SK-N-SH (cell line): ENCODE measurements around the gene UBE2I. TPM values are rescaled to one million over a fixed set of nuclear protein-coding genes. Genes with fewer than 3 reads are reported as not detected.

Source experiments
- CTCF ChIA-PET: fragments of 300-600, 350-600 bp; formaldehyde crosslinking; extraction: SDS; loops from one replicate; lab custom pipeline; 2021; lab: Yijun Ruan, JAX
- POLR2A ChIA-PET: fragments of 350-600 bp; sonication (Branson Sonifier 250); formaldehyde crosslinking; extraction: SDS; loops from one replicate; lab custom pipeline; 2020; ENCODE audit warnings: antibody characterized with exemption, inconsistent platforms; lab: Yijun Ruan, JAX
- DNase-seq: peaks from one replicate; pipeline ENCODE4 v3.0.0; 2012
- H2AFZ ChIP-seq: fragments of 200-600 bp; sonication (generic); 2 replicates; pipeline ENCODE4 v1.8.1; 2016; ENCODE audit warnings: antibody characterized with exemption, mild to moderate bottlenecking, low read depth
- H3F3A ChIP-seq: fragments of 200-600 bp; sonication (generic); replicated peaks from 2 replicates; pipeline ENCODE3; 2016; ENCODE audit warnings: antibody characterized with exemption, mild to moderate bottlenecking; ENCODE audit not compliant: insufficient read depth
- H3K27ac ChIP-seq, 2 experiments: fragments of 200-500 bp in 1 of 2; fragments of 200-600 bp in 1 of 2; sonication (Bioruptor generic) in 1 of 2; sonication (generic), shearing (Covaris generic) in 1 of 2; 2 replicates each; pipeline versions ENCODE4 v1.5.1 to v1.6.1; 2014 to 2016; ENCODE audit warnings: low read depth in 2 of 2, inconsistent platforms in 1 of 2, low read length in 1 of 2, mild to moderate bottlenecking in 1 of 2, mixed read lengths in 1 of 2
- H3K27me3 ChIP-seq: fragments of 200-600 bp; sonication (generic), shearing (Covaris generic); 2 replicates; pipeline ENCODE4 v1.6.1; 2016; ENCODE audit warnings: mixed run types; ENCODE audit not compliant: insufficient read depth
- H3K36me3 ChIP-seq, 2 experiments: fragments of 200-500 bp in 1 of 2; fragments of 200-600 bp in 1 of 2; sonication (Bioruptor generic) in 1 of 2; sonication (generic) in 1 of 2; replicated peaks in 1 of 2; 2 replicates each; pipeline versions ENCODE3 to v1.5.1; 2014 to 2016; ENCODE audit warnings: low read length in 1 of 2, mild to moderate bottlenecking in 1 of 2; ENCODE audit not compliant: insufficient read depth in 2 of 2, control insufficient read depth in 1 of 2
- H3K4me1 ChIP-seq, 2 experiments: fragments of 200-500 bp in 1 of 2; fragments of 200-600 bp in 1 of 2; sonication (Bioruptor generic) in 1 of 2; sonication (generic), shearing (Covaris generic) in 1 of 2; 2 replicates each; pipeline versions ENCODE4 v1.5.1 to v1.6.1; 2014 to 2016; ENCODE audit warnings: low read depth in 1 of 2, low read length in 1 of 2, mixed run types in 1 of 2; ENCODE audit not compliant: insufficient read depth in 2 of 2, control insufficient read depth in 1 of 2
- H3K4me2 ChIP-seq: fragments of 200-600 bp; sonication (generic), shearing (Covaris generic); 2 replicates; pipeline ENCODE4 v1.6.1; 2017; ENCODE audit warnings: mixed run types
- H3K4me3 ChIP-seq, 2 experiments: fragments of 200-500 bp in 1 of 2; fragments of 200-600 bp in 1 of 2; sonication (Bioruptor generic) in 1 of 2; sonication (generic), shearing (Covaris generic) in 1 of 2; 2 replicates each; pipeline versions ENCODE4 v1.5.1 to v1.8.1; 2014 to 2016; ENCODE audit warnings: low read depth in 2 of 2, inconsistent platforms in 1 of 2, low read length in 1 of 2, mild to moderate bottlenecking in 1 of 2, mixed read lengths in 1 of 2, moderate library complexity in 1 of 2
- H3K79me2 ChIP-seq: fragments of 200-600 bp; sonication (generic); 2 replicates; pipeline ENCODE4 v1.8.1; 2017; ENCODE audit warnings: mild to moderate bottlenecking; ENCODE audit not compliant: insufficient read depth
- H3K9ac ChIP-seq: fragments of 200-600 bp; sonication (generic); 2 replicates; pipeline ENCODE4 v1.6.1; 2017; ENCODE audit warnings: mixed run types
- H3K9me2 ChIP-seq: fragments of 200-600 bp; sonication (generic); 2 replicates; pipeline ENCODE4 v1.6.1; 2017; ENCODE audit warnings: mixed run types
- H3K9me3 ChIP-seq: fragments of 200-600 bp; sonication (generic); 2 replicates; pipeline ENCODE4 v1.6.1; 2017; ENCODE audit warnings: mixed run types, mild to moderate bottlenecking, moderate library complexity
- H4K20me1 ChIP-seq: fragments of 200-600 bp; sonication (generic); 2 replicates; pipeline ENCODE4 v1.6.1; 2017; ENCODE audit warnings: mild to moderate bottlenecking, mixed run types; ENCODE audit not compliant: insufficient read depth
- CHD2 ChIP-seq: fragments of 150-350 bp; IDR thresholded peaks from 2 replicates; pipeline ENCODE4 v1.6.1; 2018; ENCODE audit warnings: low read length; ENCODE audit not compliant: partially characterized antibody
- EP300 ChIP-seq, 2 experiments: IDR thresholded peaks; 2 replicates each; pipeline versions ENCODE4 v1.4.0 to v1.6.1; 2012; ENCODE audit warnings: borderline replicate concordance in 1 of 2, low read depth in 1 of 2, low read length in 1 of 2
- FOXJ3 ChIP-seq: sonication (generic); formaldehyde crosslinking; IDR thresholded peaks from 2 replicates; pipeline ENCODE4 v1.5.1; 2020; ENCODE audit warnings: mild to moderate bottlenecking, missing genetic modification reagents
- FOXM1 ChIP-seq: IDR thresholded peaks from 2 replicates; pipeline ENCODE4 v1.4.0; 2012; ENCODE audit warnings: low read depth, mild to moderate bottlenecking
- GABPA ChIP-seq: IDR thresholded peaks from 2 replicates; pipeline ENCODE4 v1.4.0; 2012; ENCODE audit warnings: low read depth, mild to moderate bottlenecking
- JUND ChIP-seq: IDR thresholded peaks from 2 replicates; pipeline ENCODE4 v1.4.0; 2012
- MEF2A ChIP-seq: IDR thresholded peaks from 2 replicates; pipeline ENCODE4 v1.4.0; 2012; ENCODE audit warnings: low read depth, borderline replicate concordance
- MXI1 ChIP-seq: IDR thresholded peaks from 2 replicates; pipeline ENCODE4 v1.6.1; 2012; ENCODE audit warnings: mild to moderate bottlenecking, low read depth, low read length, improper control_type of control experiment
- POLR2AphosphoS5 ChIP-seq: IDR thresholded peaks from 2 replicates; pipeline ENCODE4 v1.6.1; 2012; ENCODE audit warnings: low read depth, low read length
- TAF1 ChIP-seq: IDR thresholded peaks from 2 replicates; pipeline ENCODE4 v1.6.1; 2012; ENCODE audit warnings: low read depth, mild to moderate bottlenecking, low read length, moderate library complexity, borderline replicate concordance
- TCF12 ChIP-seq: IDR thresholded peaks from 2 replicates; pipeline ENCODE4 v1.4.0; 2012
- YY1 ChIP-seq: IDR thresholded peaks from 2 replicates; pipeline ENCODE4 v1.4.0; 2012; ENCODE audit warnings: low read depth, mild to moderate bottlenecking
- WGBS: methylation state at CpG from one replicate; pipeline ENCODE4 v1.1.6; 2017; ENCODE audit warnings: low lambda C conversion rate; 5-methylcytosine and 5-hydroxymethylcytosine counted together
- polyA plus RNA-seq, 3 experiments: library from polyadenylated mRNA; depleted of rRNA; stranded (reverse); fragments of >200 nt; gene quantifications; 2 replicates each; pipeline ENCODE4 v1.2.3, GENCODE V29; 2012
- TF ChIP-seq, protein P1 (sequence below): fragments of 150-350 bp; IDR thresholded peaks from 2 replicates; pipeline ENCODE4 v1.6.1; 2016; ENCODE audit warnings: mild to moderate bottlenecking, low read depth, low read length
- TF ChIP-seq, protein P2 (sequence below): IDR thresholded peaks from 2 replicates; pipeline ENCODE4 v1.4.0; 2012; ENCODE audit warnings: low read depth, borderline replicate concordance
- TF ChIP-seq, protein P3 (sequence below): IDR thresholded peaks from 2 replicates; pipeline ENCODE4 v1.4.0; 2012; ENCODE audit warnings: low read depth, borderline replicate concordance
- TF ChIP-seq, protein P4 (sequence below): IDR thresholded peaks from 2 replicates; pipeline ENCODE4; 2012

The UBE2I gene
- polyA plus RNA-seq, 1 of the 3 experiments (the other 2 are of a cell fraction) = 107 TPM

DNA sequence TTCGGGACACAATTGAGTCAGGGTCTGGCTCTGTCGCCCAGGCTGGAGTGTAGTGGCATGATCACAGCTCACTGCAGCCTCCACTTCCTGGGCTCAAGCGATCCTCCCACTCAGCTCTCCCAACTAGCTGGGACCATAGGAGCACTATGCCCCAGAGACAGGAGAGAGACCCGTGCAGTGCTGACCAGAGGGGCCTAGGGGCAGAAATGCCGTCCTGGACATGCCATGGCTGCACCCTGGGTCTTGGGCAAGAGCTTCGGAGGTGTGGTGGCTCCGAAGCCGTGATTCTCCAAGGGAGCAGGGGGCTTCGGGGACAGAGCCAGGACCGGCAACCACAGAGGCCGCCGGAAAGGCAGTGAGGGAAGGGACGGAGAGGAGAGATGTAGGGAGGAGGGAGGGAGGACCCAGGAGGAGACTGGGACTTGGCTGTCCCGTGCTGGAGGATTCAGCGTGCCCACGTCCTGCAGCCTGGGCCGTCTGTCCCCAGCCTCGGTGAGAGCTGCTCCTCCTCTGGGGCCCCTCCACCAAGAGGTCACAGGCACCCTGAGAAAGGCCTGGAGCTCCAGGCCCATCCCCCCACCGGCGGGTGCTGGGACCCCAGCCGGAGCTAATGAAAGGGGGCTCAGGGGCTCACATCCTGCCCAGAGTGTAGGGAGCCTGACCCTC, 31.7 kb upstream of the UBE2I start (continued):
- TF ChIP-seq, protein P1, sequence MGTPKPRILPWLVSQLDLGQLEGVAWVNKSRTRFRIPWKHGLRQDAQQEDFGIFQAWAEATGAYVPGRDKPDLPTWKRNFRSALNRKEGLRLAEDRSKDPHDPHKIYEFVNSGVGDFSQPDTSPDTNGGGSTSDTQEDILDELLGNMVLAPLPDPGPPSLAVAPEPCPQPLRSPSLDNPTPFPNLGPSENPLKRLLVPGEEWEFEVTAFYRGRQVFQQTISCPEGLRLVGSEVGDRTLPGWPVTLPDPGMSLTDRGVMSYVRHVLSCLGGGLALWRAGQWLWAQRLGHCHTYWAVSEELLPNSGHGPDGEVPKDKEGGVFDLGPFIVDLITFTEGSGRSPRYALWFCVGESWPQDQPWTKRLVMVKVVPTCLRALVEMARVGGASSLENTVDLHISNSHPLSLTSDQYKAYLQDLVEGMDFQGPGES = no peak

DNA sequence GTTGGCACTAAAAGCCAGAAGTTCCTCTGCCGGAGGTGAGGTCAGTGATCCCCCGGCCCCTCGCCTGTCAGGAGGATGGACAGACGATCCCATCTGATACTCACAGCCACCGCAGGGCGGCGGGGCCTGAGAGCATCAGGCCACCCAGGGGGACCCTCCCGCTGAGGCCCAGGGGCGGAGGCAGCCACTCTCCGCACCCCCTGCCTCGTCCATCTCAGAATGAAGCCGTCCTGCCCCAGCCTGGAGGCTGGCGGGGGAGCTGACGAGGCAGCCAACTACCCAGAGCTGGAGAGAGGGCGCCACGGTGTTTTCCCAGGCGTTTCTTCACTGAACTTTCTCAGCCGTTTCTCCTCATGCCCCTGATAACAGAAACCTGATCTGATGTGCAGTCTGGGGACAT, 31.0 kb upstream of the UBE2I start:
- Histone ChIP-seq H3K9ac (no peak overlapping the region), H3K27ac (no peak overlapping the region), H3K4me1 (no peaks in the 10 kb centered on the region; a peak in 1 of 4 replicates), H3K9me2 (no peaks in the 10 kb centered on the region), H3K27me3 (peaks cover 89% of the 10 kb centered on the region), H3K79me2 (no peaks in the 10 kb centered on the region), H2AFZ (no peak overlapping the region), H3K36me3 (no peaks in the 10 kb centered on the region), H3F3A (no peaks in the 10 kb centered on the region), H3K4me3 (no peak overlapping the region), H3K4me2 (no peak overlapping the region), H4K20me1 (no peaks in the 10 kb centered on the region), H3K9me3 (no peaks in the 10 kb centered on the region)
- CTCF ChIA-PET = interaction anchor here (0.6 to 2.0 kb wide), 2 partner anchors 8 to 86 kb away, joined by 3 to 5 read pairs; no protein-coding TSS in a partner anchor
- DNase-seq = no peak
- TF ChIP-seq EP300 (IDR thresholded peaks at IDR 0.05; ENCODE audit: borderline replicate concordance in 1 of 2, low read depth in 1 of 2, low read length in 1 of 2) = no peak
- TF ChIP-seq TCF12 = no peak
- TF ChIP-seq, protein P2, sequence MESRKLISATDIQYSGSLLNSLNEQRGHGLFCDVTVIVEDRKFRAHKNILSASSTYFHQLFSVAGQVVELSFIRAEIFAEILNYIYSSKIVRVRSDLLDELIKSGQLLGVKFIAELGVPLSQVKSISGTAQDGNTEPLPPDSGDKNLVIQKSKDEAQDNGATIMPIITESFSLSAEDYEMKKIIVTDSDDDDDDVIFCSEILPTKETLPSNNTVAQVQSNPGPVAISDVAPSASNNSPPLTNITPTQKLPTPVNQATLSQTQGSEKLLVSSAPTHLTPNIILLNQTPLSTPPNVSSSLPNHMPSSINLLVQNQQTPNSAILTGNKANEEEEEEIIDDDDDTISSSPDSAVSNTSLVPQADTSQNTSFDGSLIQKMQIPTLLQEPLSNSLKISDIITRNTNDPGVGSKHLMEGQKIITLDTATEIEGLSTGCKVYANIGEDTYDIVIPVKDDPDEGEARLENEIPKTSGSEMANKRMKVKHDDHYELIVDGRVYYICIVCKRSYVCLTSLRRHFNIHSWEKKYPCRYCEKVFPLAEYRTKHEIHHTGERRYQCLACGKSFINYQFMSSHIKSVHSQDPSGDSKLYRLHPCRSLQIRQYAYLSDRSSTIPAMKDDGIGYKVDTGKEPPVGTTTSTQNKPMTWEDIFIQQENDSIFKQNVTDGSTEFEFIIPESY = no peak
- no peak for TF ChIP-seq FOXM1
- no peak for TF ChIP-seq JUND
- no peak for TF ChIP-seq MXI1
- TF ChIP-seq CHD2 = no peak
- 9% methylated on average over 9 of the region's 18 CpGs for WGBS
- POLR2A ChIA-PET = no interaction called here

DNA sequence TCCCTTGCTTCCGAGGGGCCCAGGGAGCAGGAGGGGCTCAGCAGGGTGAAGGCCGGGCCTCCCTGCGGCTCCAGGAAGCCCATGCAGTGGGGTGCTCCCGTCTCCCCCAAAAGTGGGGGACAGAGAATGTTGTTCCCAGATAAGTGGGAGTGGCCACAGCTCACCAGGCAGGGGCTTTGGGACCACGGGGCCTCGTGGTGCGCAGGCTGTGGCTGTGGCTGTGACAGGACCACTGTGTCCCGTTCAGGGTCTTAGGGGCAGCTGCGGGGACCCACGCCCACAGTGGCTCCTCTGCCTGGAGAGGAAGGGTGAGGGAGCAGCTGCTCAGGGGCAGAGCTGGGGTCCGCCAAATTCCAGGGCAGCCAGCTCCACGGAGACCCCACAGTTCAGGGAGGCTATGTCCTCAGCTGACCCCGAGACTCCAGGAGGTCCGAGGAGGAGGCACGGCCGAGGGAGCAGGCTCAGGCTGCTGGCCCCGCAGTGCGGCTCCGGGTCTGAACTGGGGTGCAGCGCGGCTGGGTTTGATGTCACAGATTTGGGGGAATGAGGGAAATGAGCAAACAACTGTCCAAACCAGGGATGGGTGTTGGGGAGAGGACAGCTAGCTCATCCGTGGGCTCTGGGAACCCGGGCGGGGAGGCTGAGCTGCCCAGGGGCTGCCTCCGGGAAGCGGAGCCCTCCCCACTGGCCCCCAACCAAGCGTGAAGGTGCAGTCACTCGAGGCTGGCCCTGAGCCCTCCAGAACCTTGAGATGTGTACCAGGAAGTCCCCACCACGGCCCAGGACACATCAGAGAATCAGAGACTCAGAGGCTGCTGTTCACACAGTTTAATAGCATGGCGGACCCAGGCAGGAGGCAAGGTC, 30.1 kb upstream of the UBE2I start:
- Histone ChIP-seq H3K4me2 (no peak overlapping the region), H3K9ac (no peak overlapping the region), H3K27ac (no peak overlapping the region), H3K4me1 (no peaks in the 10 kb centered on the region; a peak in 1 of 4 replicates), H3K36me3 (no peaks in the 10 kb centered on the region), H2AFZ (no peak overlapping the region), H3K4me3 (no peak overlapping the region), H3K9me2 (no peaks in the 10 kb centered on the region), H4K20me1 (no peaks in the 10 kb centered on the region), H3F3A (no peaks in the 10 kb centered on the region)
- no peak for DNase-seq
- 42% methylated on average over 14 of the region's 30 CpGs for WGBS
- TF ChIP-seq YY1 = no peak
- TF ChIP-seq FOXJ3 (CRISPR knock-in tag) = no peak
- TF ChIP-seq, protein P3, sequence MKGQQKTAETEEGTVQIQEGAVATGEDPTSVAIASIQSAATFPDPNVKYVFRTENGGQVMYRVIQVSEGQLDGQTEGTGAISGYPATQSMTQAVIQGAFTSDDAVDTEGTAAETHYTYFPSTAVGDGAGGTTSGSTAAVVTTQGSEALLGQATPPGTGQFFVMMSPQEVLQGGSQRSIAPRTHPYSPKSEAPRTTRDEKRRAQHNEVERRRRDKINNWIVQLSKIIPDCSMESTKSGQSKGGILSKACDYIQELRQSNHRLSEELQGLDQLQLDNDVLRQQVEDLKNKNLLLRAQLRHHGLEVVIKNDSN = no peak
- TF ChIP-seq POLR2AphosphoS5 = no peak
- TF ChIP-seq MEF2A = no peak
- no peak for TF ChIP-seq TCF12
- TF ChIP-seq, protein P4, sequence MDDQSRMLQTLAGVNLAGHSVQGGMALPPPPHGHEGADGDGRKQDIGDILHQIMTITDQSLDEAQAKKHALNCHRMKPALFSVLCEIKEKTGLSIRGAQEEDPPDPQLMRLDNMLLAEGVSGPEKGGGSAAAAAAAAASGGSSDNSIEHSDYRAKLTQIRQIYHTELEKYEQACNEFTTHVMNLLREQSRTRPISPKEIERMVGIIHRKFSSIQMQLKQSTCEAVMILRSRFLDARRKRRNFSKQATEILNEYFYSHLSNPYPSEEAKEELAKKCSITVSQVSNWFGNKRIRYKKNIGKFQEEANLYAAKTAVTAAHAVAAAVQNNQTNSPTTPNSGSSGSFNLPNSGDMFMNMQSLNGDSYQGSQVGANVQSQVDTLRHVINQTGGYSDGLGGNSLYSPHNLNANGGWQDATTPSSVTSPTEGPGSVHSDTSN = no peak
- no peak for TF ChIP-seq GABPA
- no peak for TF ChIP-seq TAF1
- TF ChIP-seq, protein P2 = no peak
- TF ChIP-seq, all 33 proteins: peak for 0
- CTCF ChIA-PET = interaction anchor here (0.6 to 2.3 kb wide), 2 partner anchors 22 to 86 kb away, joined by 3 to 15 read pairs; no protein-coding TSS in a partner anchor
- no peaks in the 10 kb centered on the region for H3K79me2 ChIP-seq
- peaks cover 89% of the 10 kb centered on the region for H3K27me3 ChIP-seq
- no peaks in the 10 kb centered on the region for H3K9me3 ChIP-seq
- POLR2A ChIA-PET = no interaction called here
